Measurements from ENCODE around the gene DUSP8.

DUSP8 gene

GRCh38 chr11:1554981-1555712 lies 16.9 kb downstream of the DUSP8 start:
- DNase-seq (ENCODE audit: low read depth in 1 of 2, low spot score in 1 of 2), result no peak

- DNase-seq (ENCODE audit: low read depth in 1 of 2, low spot score in 1 of 2), result no peak
Observed at GRCh38 chr11:1553808-1554594, 18.1 kb downstream of the DUSP8 start.

- DNase-seq (ENCODE audit: low read depth in 1 of 2, low spot score in 1 of 2), result no peak
Observed at GRCh38 chr11:1549338-1550330, 22.4 kb downstream of the DUSP8 start.

GRCh38 chr11:1548221-1549070 lies 23.6 kb downstream of the DUSP8 start:
- DNase-seq (ENCODE audit: low read depth in 1 of 2, low spot score in 1 of 2), result no peak

GRCh38 chr11:1547467-1548098 lies 24.5 kb downstream of the DUSP8 start:
- DNase-seq (ENCODE audit: low read depth in 1 of 2, low spot score in 1 of 2), result no peak

GRCh38 chr11:1546536-1547466 lies 25.3 kb downstream of the DUSP8 start:
- DNase-seq (ENCODE audit: low read depth in 1 of 2, low spot score in 1 of 2), result peak in 1 of 2 donors; percentile 32

GRCh38 chr11:1546077-1546535 lies 26.0 kb downstream of the DUSP8 start:
- DNase-seq (ENCODE audit: low read depth in 1 of 2, low spot score in 1 of 2), result no peak

GRCh38 chr11:1545432-1545831 lies 26.6 kb downstream of the DUSP8 start:
- DNase-seq (ENCODE audit: low read depth in 1 of 2, low spot score in 1 of 2), result no peak

- DNase-seq (ENCODE audit: low read depth in 1 of 2, low spot score in 1 of 2), result no peak
Observed at GRCh38 chr11:1544536-1544935, 27.5 kb downstream of the DUSP8 start.

- DNase-seq (ENCODE audit: low read depth in 1 of 2, low spot score in 1 of 2), result no peak
Observed at GRCh38 chr11:1543606-1544263, 28.3 kb downstream of the DUSP8 start.

- no peak for DNase-seq (ENCODE audit: low read depth in 1 of 2, low spot score in 1 of 2)
Observed at GRCh38 chr11:1542267-1542666, 29.8 kb downstream of the DUSP8 start.

GRCh38 chr11:1541474-1542204 lies 30.4 kb downstream of the DUSP8 start:
- DNase-seq (ENCODE audit: low read depth in 1 of 2, low spot score in 1 of 2), result no peak

GRCh38 chr11:1540074-1540473 lies 32.0 kb downstream of the DUSP8 start:
- no peak for DNase-seq (ENCODE audit: low read depth in 1 of 2, low spot score in 1 of 2)

GRCh38 chr11:1538153-1538552 lies 33.9 kb downstream of the DUSP8 start:
- DNase-seq (ENCODE audit: low read depth in 1 of 2, low spot score in 1 of 2), result no peak

- no peak for DNase-seq (ENCODE audit: low read depth in 1 of 2, low spot score in 1 of 2)
Observed at GRCh38 chr11:1536065-1536843, 35.8 kb downstream of the DUSP8 start.

GRCh38 chr11:1534682-1535081 lies 37.4 kb downstream of the DUSP8 start:
- no peak for DNase-seq (ENCODE audit: low read depth in 1 of 2, low spot score in 1 of 2)

GRCh38 chr11:1534171-1534570 lies 37.9 kb downstream of the DUSP8 start:
- DNase-seq (ENCODE audit: low read depth in 1 of 2, low spot score in 1 of 2), result no peak
